Esophagus squamous epithelium (tissue), 5 donors: ENCODE results near the gene HSD11B2. TPM values are rescaled to one million over a fixed set of nuclear protein-coding genes. Genes with fewer than 3 reads are reported as not detected.
A peak's percentile ranks its signal among the peaks of the same experiment; 100 is the strongest.

ENCODE experiments used
- DNase-seq: peaks from one replicate; lab custom pipeline; 2025; lab: John Stamatoyannopoulos, UW
- H3K27ac ChIP-seq, 4 donors: fragments of 200-600 bp; sonication (generic); one replicate each; pipeline ENCODE4 v1.5.1; 2016 to 2019; ENCODE audit warnings: mild to moderate bottlenecking in 1 of 4
- H3K27me3 ChIP-seq, 4 donors: fragments of 200-600 bp; sonication (generic); 1 replicate in 3 of 4; 2 replicates in 1 of 4; pipeline versions ENCODE4 v1.5.1 to v1.6.0; 2017 to 2021; ENCODE audit warnings: antibody characterized with exemption in 1 of 4
- H3K36me3 ChIP-seq, 3 donors: fragments of 200-600 bp; sonication (generic); one replicate each; pipeline ENCODE4 v1.5.1; 2016 to 2019
- H3K4me1 ChIP-seq, 3 donors: fragments of 200-600 bp; sonication (generic); one replicate each; pipeline ENCODE4 v1.5.1; 2017 to 2019
- H3K4me3 ChIP-seq, 4 donors: fragments of 200-600 bp; sonication (generic); 1 replicate in 3 of 4; 2 replicates in 1 of 4; pipeline ENCODE4 v1.5.1; 2016 to 2019; ENCODE audit warnings: mild to moderate bottlenecking in 2 of 4, moderate library complexity in 1 of 4
- H3K9me3 ChIP-seq, 3 donors: fragments of 200-600 bp; sonication (generic); one replicate each; pipeline ENCODE4 v1.5.1; 2016 to 2019
- CTCF ChIP-seq, 6 experiments: fragments of 450-650 bp in 4 of 6; fragments of 200-600 bp in 2 of 6; sonication (generic) in 2 of 6; IDR thresholded peaks; one replicate each; pipeline ENCODE4 v1.5.1; 2016 to 2019; ENCODE audit warnings: antibody characterized with exemption in 6 of 6, mild to moderate bottlenecking in 4 of 6, moderate library complexity in 4 of 6
- POLR2A ChIP-seq, 4 donors: fragments of 450-650 bp; IDR thresholded peaks; one replicate each; pipeline ENCODE4 v1.6.1; 2017; ENCODE audit warnings: antibody characterized with exemption in 4 of 4, mild to moderate bottlenecking in 4 of 4, moderate library complexity in 3 of 4
- WGBS, 2 donors: methylation state at CpG; one replicate each; pipeline ENCODE4 v1.1.5; 2018; 5-methylcytosine and 5-hydroxymethylcytosine counted together
- intact Hi-C: fragments of 100-400 bp; cut with DNase I; formaldehyde crosslinking; loops from one replicate; pipeline ENCODE4 v1.15.0; 2022
- total RNA-seq, 4 donors: library from RNA; depleted of rRNA; stranded (reverse); fragments of >200 nt; gene quantifications; one replicate each; pipeline ENCODE4 v1.1.0, GENCODE V29; 2016
- donor health status: DM: yes; HTN: yes; CAD: no.

The HSD11B2 gene
- total RNA-seq, 4 donors from 2014 or later: 2.1 to 13.0 (median 6.7) TPM

DNA sequence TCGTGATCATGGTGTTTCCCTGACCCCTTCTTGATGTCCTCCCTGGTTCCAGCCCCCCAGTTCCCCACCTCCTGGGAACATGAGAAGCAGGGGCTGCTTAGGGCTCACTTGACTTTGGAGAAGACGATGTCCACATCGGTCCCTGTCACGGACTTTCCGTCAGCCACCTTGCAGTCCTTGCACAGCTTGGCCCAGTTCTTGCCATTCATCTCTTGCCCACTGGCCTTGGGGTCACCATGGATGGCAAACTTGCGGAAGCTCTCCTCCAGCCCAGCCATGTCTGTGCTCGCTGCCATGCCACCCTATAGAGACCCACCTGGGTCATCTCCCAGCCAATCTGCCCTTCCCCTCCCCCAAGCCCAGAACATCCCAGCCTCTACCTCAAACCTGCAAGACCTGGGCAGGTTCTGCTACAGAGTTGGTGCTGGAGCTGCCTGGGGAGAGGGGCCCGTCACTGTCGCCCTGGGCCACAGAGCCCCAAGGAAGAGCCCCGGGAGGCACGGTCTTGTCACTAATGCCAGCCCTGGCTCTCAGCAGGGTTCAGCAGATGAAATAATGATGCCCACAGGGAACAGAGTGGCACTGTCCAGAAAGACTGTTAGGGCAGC is 40.0 kb upstream of the HSD11B2 start:
- intact Hi-C loops: no loop called here
- DNase-seq: no peak
- TF ChIP-seq POLR2A (IDR thresholded peaks at IDR 0.05) (no peak), CTCF (IDR thresholded peaks at IDR 0.05) (no peak)
- peaks cover 0 to 17% (median 0%) of the 10 kb centered on the region in 4 donors for H3K27me3 ChIP-seq
- no peaks in the 10 kb centered on the region for H3K36me3 ChIP-seq
- H3K4me1 ChIP-seq: peaks cover 41 to 59% (median 44%) of the 10 kb centered on the region in 3 donors
- no peak overlapping the region for H3K4me3 ChIP-seq
- 87 to 88% methylated on average over 3 to 4 of the region's 11 CpGs for WGBS, 2 donors
- H3K27ac ChIP-seq: peak overlapping the region in 2 of 4 donors; percentile 74 to 82
- no peaks in the 10 kb centered on the region for H3K9me3 ChIP-seq

DNA sequence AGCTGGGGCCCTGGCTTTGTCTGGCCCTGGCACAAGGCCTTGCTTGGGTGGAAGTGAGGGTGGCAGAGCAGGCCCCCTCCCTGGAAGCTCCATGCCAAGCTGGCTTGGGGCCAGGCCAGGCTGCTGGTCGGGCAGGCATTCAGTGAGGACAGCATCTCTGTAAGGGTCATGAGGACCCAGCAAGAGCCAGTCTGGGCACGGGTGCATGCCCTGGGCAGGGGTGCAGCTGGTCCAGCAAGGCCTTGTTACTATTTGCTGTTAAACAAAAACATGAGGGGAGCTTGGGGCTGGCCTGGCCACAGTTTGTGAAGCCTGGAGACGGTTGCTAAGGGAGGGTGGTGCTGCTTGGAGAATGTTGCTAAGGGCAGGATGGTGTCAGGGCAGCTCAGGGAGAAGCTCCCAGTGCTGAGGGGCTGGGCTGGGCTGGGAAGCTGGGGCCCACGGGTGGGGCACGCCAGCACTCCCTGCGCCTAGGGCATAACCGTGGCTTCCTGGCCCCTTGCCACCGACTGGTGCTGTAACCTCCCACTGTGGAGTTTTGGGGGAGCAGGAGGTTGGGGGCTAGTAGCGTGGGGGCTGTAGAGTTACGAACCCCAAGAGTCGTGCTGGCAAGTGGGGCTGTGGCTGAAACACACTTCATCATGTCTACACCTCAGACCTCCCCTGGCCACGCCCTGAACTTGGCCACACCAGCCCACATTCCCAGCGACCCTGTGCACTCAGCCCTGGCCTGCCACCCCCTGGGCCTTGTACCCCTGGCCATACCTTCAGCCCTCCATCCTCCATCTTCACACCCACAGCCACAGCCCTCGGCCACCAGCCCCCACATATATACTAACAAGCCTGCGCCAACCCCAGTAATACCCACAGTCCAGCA is 39.3 kb upstream of the HSD11B2 start:
- Histone ChIP-seq H3K4me1 (peaks cover 49 to 66% (median 52%) of the 10 kb centered on the region in 3 donors), H3K27me3 (peaks cover 0 to 17% (median 0%) of the 10 kb centered on the region in 4 donors), H3K4me3 (peak overlapping the region in 2 of 4 donors; percentile 48 to 56), H3K36me3 (no peaks in the 10 kb centered on the region), H3K27ac (peak overlapping the region in 3 of 4 donors; percentile 74 to 84 (median 82)), H3K9me3 (no peaks in the 10 kb centered on the region)
- intact Hi-C loops: no loop called here
- WGBS, 2 donors: 40 to 45% methylated on average over 8 to 9 of the region's 15 CpGs
- DNase-seq: no peak
- TF ChIP-seq POLR2A (IDR thresholded peaks at IDR 0.05) (no peak), CTCF (IDR thresholded peaks at IDR 0.05) (no peak)

- TF ChIP-seq POLR2A (IDR thresholded peaks at IDR 0.05): no peak
- no peak for TF ChIP-seq CTCF (IDR thresholded peaks at IDR 0.05)
- peaks cover 57 to 74% (median 60%) of the 10 kb centered on the region in 3 donors for H3K4me1 ChIP-seq
Observed at GRCh38 chr16:67392301-67393059, 38.4 kb upstream of the HSD11B2 start.

GRCh38 chr16:67393111-67393787 is 37.7 kb upstream of the HSD11B2 start, which contains the start of gene TPPP3:
Gene TPPP3, minus strand, starts transcription at chr16:67393498. Its CDS starts 2,387 bp downstream, at chr16:67391111.
- H3K9me3 ChIP-seq: no peaks in the 10 kb centered on the region
- H3K27ac ChIP-seq: peak within 1 kb of the TSS; percentile 44 to 84 (median 78)
- H3K4me1 ChIP-seq: peaks cover 64 to 82% (median 68%) of the 10 kb centered on the region in 3 donors
- H3K27me3 ChIP-seq: peaks cover 0 to 17% (median 0%) of the 10 kb centered on the region in 4 donors
- H3K36me3 ChIP-seq: no peaks in the 10 kb centered on the region
- TF ChIP-seq CTCF (IDR thresholded peaks at IDR 0.05): peak; percentile 29 to 71 (median 60)
- TF ChIP-seq POLR2A (IDR thresholded peaks at IDR 0.05): peak in 2 of 4 donors; percentile 33 to 52
- DNase-seq: no peak
- H3K4me3 ChIP-seq: peak within 1 kb of the TSS; percentile 4 to 56 (median 48)
- intact Hi-C loops: no loop called here
- WGBS, 2 donors: no CpG with 5 or more reads among the region's 56 CpGs

More at GRCh38 chr16:67392301-67393059, 38.4 kb upstream of the HSD11B2 start:
- intact Hi-C loops: no loop called here
- peak overlapping the region; percentile 4 to 56 (median 48) for H3K4me3 ChIP-seq
- H3K27ac ChIP-seq: peak overlapping the region; percentile 44 to 84 (median 78)
- H3K9me3 ChIP-seq: no peaks in the 10 kb centered on the region
- DNase-seq: no peak
- no peaks in the 10 kb centered on the region for H3K36me3 ChIP-seq
- peaks cover 0 to 17% (median 0%) of the 10 kb centered on the region in 4 donors for H3K27me3 ChIP-seq
- WGBS, 2 donors: 59 to 71% methylated on average over 14 of the region's 18 CpGs
